Thyroid gland (tissue), 4 donors: ENCODE measurements around the gene CTNNA2.

Source experiments
- CTCF ChIP-seq, 6 experiments: fragments of 200-600 bp in 3 of 6; fragments of 450-650 bp in 3 of 6; sonication (generic) in 3 of 6; IDR thresholded peaks; one replicate each; pipeline ENCODE4 v1.5.1; 2016 to 2019; ENCODE audit warnings: antibody characterized with exemption in 6 of 6, mild to moderate bottlenecking in 2 of 6, inconsistent platforms in 1 of 6, moderate library complexity in 1 of 6
- POLR2A ChIP-seq, 2 donors: fragments of 450-650 bp; IDR thresholded peaks; one replicate each; pipeline ENCODE4 v1.6.1; 2017; ENCODE audit warnings: antibody characterized with exemption in 2 of 2, mild to moderate bottlenecking in 2 of 2, moderate library complexity in 1 of 2

GRCh38 chr2:80057956-80058355 lies 545.1 kb downstream of the CTNNA2 start:
- no peak for TF ChIP-seq CTCF (IDR thresholded peaks at IDR 0.05)
- TF ChIP-seq POLR2A (IDR thresholded peaks at IDR 0.05): no peak
